Prostate gland (tissue), 2 donors: ENCODE data around the gene PLPP6. TPM values are rescaled to one million over a fixed set of nuclear protein-coding genes. Genes with fewer than 3 reads are reported as not detected.

Experiments used
- DNase-seq: peaks from one replicate; pipeline ENCODE4 v3.0.0-alpha.2; 2019; ENCODE audit warnings: low spot score
- H3K27ac ChIP-seq, 2 donors: fragments of 200-600 bp; sonication (generic); 2 replicates each; pipeline ENCODE4 v1.5.1; 2017 to 2019
- H3K27me3 ChIP-seq: fragments of 200-600 bp; sonication (generic); replicated peaks from 2 replicates; pipeline ENCODE4 v1.5.1; 2019; ENCODE audit not compliant: insufficient read depth
- H3K36me3 ChIP-seq, 2 donors: fragments of 200-600 bp; sonication (generic); 1 replicate in 1 of 2; 2 replicates in 1 of 2; pipeline versions ENCODE4 v1.5.1 to v1.8.1; 2017 to 2019
- H3K4me1 ChIP-seq: fragments of 200-600 bp; sonication (generic); replicated peaks from 2 replicates; pipeline ENCODE4 v1.5.1; 2019
- H3K4me3 ChIP-seq, 2 donors: fragments of 200-600 bp; sonication (generic); 2 replicates each; pipeline ENCODE4 v1.5.1; 2017 to 2019
- H3K9me3 ChIP-seq: fragments of 200-600 bp; sonication (generic); 2 replicates; pipeline ENCODE4 v1.5.1; 2017
- CTCF ChIP-seq, 4 experiments: fragments of 200-600 bp in 2 of 4; fragments of 450-650 bp in 2 of 4; sonication (generic) in 2 of 4; IDR thresholded peaks; 1 replicate in 3 of 4; 2 replicates in 1 of 4; pipeline ENCODE4 v1.5.1; 2016 to 2019; ENCODE audit warnings: antibody characterized with exemption in 4 of 4, mild to moderate bottlenecking in 2 of 4, moderate library complexity in 2 of 4
- POLR2A ChIP-seq: fragments of 450-650 bp; IDR thresholded peaks from one replicate; pipeline ENCODE4 v1.6.1; 2016; ENCODE audit warnings: antibody characterized with exemption, mild to moderate bottlenecking
- POLR2AphosphoS5 ChIP-seq: sonication (generic); formaldehyde crosslinking; IDR thresholded peaks from one replicate; pipeline ENCODE4 v1.6.1; 2017; ENCODE audit warnings: antibody characterized with exemption
- WGBS: methylation state at CpG from one replicate; pipeline ENCODE4 v1.1.5; 2018; 5-methylcytosine and 5-hydroxymethylcytosine counted together
- intact Hi-C: fragments of 100-400 bp; cut with DNase I; formaldehyde crosslinking; loops from one replicate; pipeline ENCODE4 v1.14.2; 2022
- total RNA-seq, 2 donors: library from RNA; depleted of rRNA; stranded (reverse); fragments of >200 nt; gene quantifications; one replicate each; pipeline ENCODE4 v1.1.0, GENCODE V29; 2016

PLPP6 gene
- total RNA-seq, 2 donors from 2014 or later = 15.6 to 32.5 TPM

- Histone ChIP-seq H3K27me3 (no peaks in the 10 kb centered on the region), H3K36me3 (no peaks in the 10 kb centered on the region), H3K9me3 (no peaks in the 10 kb centered on the region), H3K4me1 (no peaks in the 10 kb centered on the region), H3K27ac (no peak overlapping the region), H3K4me3 (no peak overlapping the region)
- intact Hi-C loops = no loop called here
- 99% methylated on average over 2 of the region's 2 CpGs for WGBS
- no peak for TF ChIP-seq POLR2AphosphoS5
- no peak for DNase-seq
Measured at GRCh38 chr9:4618700-4619099, 43.4 kb upstream of the PLPP6 start.

DNA sequence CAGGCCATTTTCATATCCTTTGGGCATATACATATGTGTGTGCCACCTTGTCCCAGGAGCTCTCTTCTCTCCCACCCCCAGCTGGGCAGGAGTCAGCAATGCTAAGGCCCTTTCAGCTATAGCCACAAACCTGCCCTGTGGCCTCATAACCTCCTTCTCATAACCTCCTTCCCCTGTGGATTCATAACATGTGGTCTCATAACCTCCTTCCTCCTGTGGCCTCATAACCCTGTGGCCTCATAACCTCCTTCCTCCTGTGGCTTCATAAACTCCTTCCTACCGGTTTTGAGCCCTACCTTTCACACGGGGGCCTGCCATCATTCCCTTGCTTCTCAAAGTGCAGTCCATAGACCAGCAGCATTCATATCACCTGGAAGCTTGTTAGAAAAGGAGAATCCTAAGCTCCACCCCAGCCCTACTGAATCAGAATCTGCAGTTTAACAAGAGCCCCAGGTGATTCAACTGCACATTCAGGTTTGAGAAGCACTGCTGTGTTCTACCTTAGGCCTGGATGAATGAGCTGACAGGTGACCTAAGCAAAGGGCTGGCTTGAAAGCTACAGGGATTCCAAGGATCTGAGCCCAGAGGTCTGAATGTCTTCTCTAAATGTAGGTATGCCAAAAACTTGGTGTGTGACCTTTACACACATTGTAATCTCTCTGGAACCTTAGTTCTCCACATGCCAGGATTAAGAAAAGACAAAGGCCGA, 41.9 kb upstream of the PLPP6 start:
- intact Hi-C loops = no loop called here
- 79% methylated on average over 3 of the region's 3 CpGs for WGBS
- Histone ChIP-seq H3K4me1 (no peaks in the 10 kb centered on the region), H3K27me3 (no peaks in the 10 kb centered on the region), H3K9me3 (no peaks in the 10 kb centered on the region), H3K4me3 (no peak overlapping the region), H3K36me3 (no peaks in the 10 kb centered on the region), H3K27ac (no peak overlapping the region)
- DNase-seq = no peak
- TF ChIP-seq CTCF (IDR thresholded peaks at IDR 0.05) (no peak), POLR2AphosphoS5 (no peak), POLR2A (no peak)

DNA sequence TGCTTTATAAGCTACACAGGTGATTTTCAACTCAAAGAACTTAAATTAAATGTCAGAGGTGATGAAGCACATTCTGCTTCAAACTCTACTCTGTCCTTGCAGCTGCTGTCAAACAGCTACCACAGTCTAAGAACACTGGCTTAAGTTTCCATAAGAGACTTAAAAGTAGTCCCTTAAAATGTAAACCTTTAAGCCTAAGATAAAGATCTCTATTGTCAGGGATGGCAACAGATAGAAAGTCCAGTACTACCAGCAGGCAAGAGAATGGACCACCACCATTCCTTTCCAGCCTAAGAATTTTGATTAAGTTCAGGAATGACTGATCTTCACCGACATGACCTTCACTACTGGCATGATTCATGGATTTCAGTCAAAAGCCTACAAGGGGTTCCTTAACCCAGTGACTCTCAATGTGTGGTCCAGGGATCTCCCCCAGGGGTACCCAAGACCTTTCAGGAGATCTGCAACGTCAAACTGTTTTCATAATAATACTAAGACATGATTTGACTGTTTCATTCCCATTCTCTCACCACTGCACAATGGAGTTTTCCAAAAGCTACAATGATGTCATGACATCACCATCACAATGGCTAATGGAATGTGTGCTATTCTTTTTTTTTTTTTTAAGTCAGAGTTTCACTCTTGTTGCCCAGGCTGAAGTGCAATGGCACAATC, 41.1 kb upstream of the PLPP6 start:
- Histone ChIP-seq H3K4me3 (no peak overlapping the region), H3K36me3 (no peaks in the 10 kb centered on the region), H3K27me3 (no peaks in the 10 kb centered on the region), H3K9me3 (no peaks in the 10 kb centered on the region), H3K4me1 (no peaks in the 10 kb centered on the region), H3K27ac (no peak overlapping the region)
- DNase-seq = no peak
- WGBS = 90% methylated on average over 2 of the region's 2 CpGs
- no peak for TF ChIP-seq POLR2A
- no peak for TF ChIP-seq CTCF (IDR thresholded peaks at IDR 0.05)
- TF ChIP-seq POLR2AphosphoS5 = no peak
- intact Hi-C loops = no loop called here

DNA sequence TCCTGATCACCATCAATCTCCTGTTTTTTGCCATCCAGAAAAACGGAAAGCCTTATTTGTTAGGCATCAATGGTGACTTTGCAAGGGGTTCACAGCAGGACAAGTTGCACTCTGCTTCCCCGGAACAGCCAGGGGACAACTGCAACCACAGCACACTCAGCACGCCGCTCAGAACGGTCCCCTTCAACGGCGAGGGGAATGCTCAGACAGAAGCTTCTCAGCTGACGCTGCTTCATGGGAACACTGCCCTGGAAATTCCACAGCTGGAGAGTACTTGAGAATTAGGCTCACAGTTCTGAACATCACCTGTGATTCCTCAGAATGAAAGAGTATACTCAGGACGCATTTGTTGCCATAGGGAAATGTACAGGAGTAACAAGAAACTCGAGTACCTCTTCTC, 40.1 kb upstream of the PLPP6 start:
- no peaks in the 10 kb centered on the region for H3K36me3 ChIP-seq
- DNase-seq = no peak
- no peaks in the 10 kb centered on the region for H3K27me3 ChIP-seq
- no peaks in the 10 kb centered on the region for H3K4me1 ChIP-seq
- no peaks in the 10 kb centered on the region for H3K9me3 ChIP-seq
- WGBS = 80% methylated on average over 10 of the region's 10 CpGs
- intact Hi-C loops = no loop called here
- H3K4me3 ChIP-seq = no peak overlapping the region
- no peak overlapping the region for H3K27ac ChIP-seq
- TF ChIP-seq POLR2A (no peak), CTCF (IDR thresholded peaks at IDR 0.05) (no peak), POLR2AphosphoS5 (no peak)

- Histone ChIP-seq H3K4me3 (no peak overlapping the region), H3K27me3 (no peaks in the 10 kb centered on the region), H3K9me3 (no peaks in the 10 kb centered on the region), H3K36me3 (no peaks in the 10 kb centered on the region), H3K4me1 (no peaks in the 10 kb centered on the region), H3K27ac (no peak overlapping the region)
- whole genome bisulfite sequencing = 38% methylated on average over 2 of the region's 2 CpGs
- intact Hi-C loops = no loop called here
- no peak for DNase-seq
- TF ChIP-seq CTCF (IDR thresholded peaks at IDR 0.05) (no peak), POLR2A (no peak), POLR2AphosphoS5 (no peak)
Measured at GRCh38 chr9:4630836-4631235, 31.3 kb upstream of the PLPP6 start.
